Type B pancreatic cell (in vitro differentiated cells): Measurements from ENCODE around the gene PDE1A. TPM values are rescaled to one million over a fixed set of nuclear protein-coding genes. Genes with fewer than 3 reads are reported as not detected.

ENCODE experiments used
- DNase-seq: peaks from one replicate; pipeline ENCODE4 v3.0.0; 2021; ENCODE audit warnings: mixed read lengths; ENCODE audit not compliant: unreplicated experiment; ENCODE audit errors: extremely low spot score
- H3K27ac Mint-ChIP-seq: 2 replicates; pipeline ENCODE4 v1.8.0; 2021; ENCODE audit warnings: mild to moderate bottlenecking, mixed read lengths
- H3K27me3 Mint-ChIP-seq: 2 replicates; pipeline ENCODE4 v1.8.0; 2021; ENCODE audit warnings: mixed read lengths
- H3K36me3 Mint-ChIP-seq: 2 replicates; pipeline ENCODE4 v1.8.0; 2021; ENCODE audit warnings: mixed read lengths
- H3K4me1 Mint-ChIP-seq: one replicate; pipeline ENCODE4 v1.8.0; 2021; ENCODE audit warnings: mixed read lengths; ENCODE audit not compliant: unreplicated experiment
- H3K4me3 Mint-ChIP-seq: 2 replicates; pipeline ENCODE4 v1.8.0; 2021; ENCODE audit warnings: mild to moderate bottlenecking, mixed read lengths
- H3K9me3 Mint-ChIP-seq: 2 replicates; pipeline ENCODE4 v1.8.0; 2021; ENCODE audit warnings: mixed read lengths
- CTCF ChIP-seq: fragments of 200-600 bp; sonication (generic); conservative IDR thresholded peaks from 2 replicates; pipeline ENCODE4 v1.5.0; 2021; ENCODE audit warnings: antibody characterized with exemption, mild to moderate bottlenecking
- total RNA-seq: library from RNA; stranded (reverse); gene quantifications from 2 replicates; pipeline ENCODE4 v1.2.1, GENCODE V29; 2021; ENCODE audit warnings: low replicate concordance

The PDE1A gene
- total RNA-seq, 1 donor from 2014 or later, result 3.6 TPM

GRCh38 chr2:182144041-182144775 lies 282.6 kb downstream of the PDE1A start:
- no peak for DNase-seq
- TF ChIP-seq CTCF, result no peak
- Mint-ChIP-seq H3K4me1 (peaks cover 13% of the 10 kb centered on the region), H3K36me3 (no peaks in the 10 kb centered on the region), H3K4me3 (no peak overlapping the region), H3K9me3 (peaks cover 5% of the 10 kb centered on the region), H3K27ac (peak overlapping the region; percentile 1), H3K27me3 (no peaks in the 10 kb centered on the region)

- DNase-seq, result no peak
- H3K4me3 Mint-ChIP-seq, result no peak overlapping the region
- TF ChIP-seq CTCF, result no peak
- H3K36me3 Mint-ChIP-seq, result no peaks in the 10 kb centered on the region
- H3K9me3 Mint-ChIP-seq, result peaks cover 5% of the 10 kb centered on the region
- H3K27ac Mint-ChIP-seq, result no peak overlapping the region
- H3K4me1 Mint-ChIP-seq, result peaks cover 13% of the 10 kb centered on the region
- H3K27me3 Mint-ChIP-seq, result peaks cover 3% of the 10 kb centered on the region
Measured at GRCh38 chr2:182142062-182142461, 284.8 kb downstream of the PDE1A start.

- no peak for DNase-seq
- no peak for TF ChIP-seq CTCF
- Mint-ChIP-seq H3K4me1 (no peaks in the 10 kb centered on the region), H3K9me3 (no peaks in the 10 kb centered on the region), H3K36me3 (no peaks in the 10 kb centered on the region), H3K27ac (no peak overlapping the region), H3K27me3 (peaks cover 3% of the 10 kb centered on the region), H3K4me3 (no peak overlapping the region)
Measured at GRCh38 chr2:182134201-182134600, 292.6 kb downstream of the PDE1A start.

GRCh38 chr2:182133195-182133891 lies 293.5 kb downstream of the PDE1A start:
- no peak for TF ChIP-seq CTCF
- Mint-ChIP-seq H3K27ac (no peak overlapping the region), H3K4me3 (no peak overlapping the region), H3K4me1 (no peaks in the 10 kb centered on the region), H3K9me3 (no peaks in the 10 kb centered on the region), H3K27me3 (no peaks in the 10 kb centered on the region), H3K36me3 (no peaks in the 10 kb centered on the region)
- DNase-seq, result no peak

- Mint-ChIP-seq H3K27ac (no peak overlapping the region), H3K4me3 (no peak overlapping the region), H3K36me3 (no peaks in the 10 kb centered on the region), H3K9me3 (no peaks in the 10 kb centered on the region), H3K4me1 (no peaks in the 10 kb centered on the region), H3K27me3 (no peaks in the 10 kb centered on the region)
- TF ChIP-seq CTCF, result peak; percentile 63
- no peak for DNase-seq
Measured at GRCh38 chr2:182132605-182133004, 294.2 kb downstream of the PDE1A start.
